Mononuclear cell (primary cell): ENCODE results near the gene LRRTM4. TPM values are rescaled to one million over a fixed set of nuclear protein-coding genes. Genes with fewer than 3 reads are reported as not detected.

Experiments
- H3K27me3 ChIP-seq: 2 replicates; pipeline ENCODE4 v1.6.0; 2011; ENCODE audit warnings: low read length, control low read depth; ENCODE audit not compliant: insufficient read depth
- H3K4me1 ChIP-seq: 2 replicates; pipeline ENCODE4 v1.5.1; 2011; ENCODE audit warnings: mild to moderate bottlenecking, low read length, control low read depth; ENCODE audit not compliant: insufficient read depth
- H3K4me3 ChIP-seq: 2 replicates; pipeline ENCODE4 v1.5.1; 2011; ENCODE audit warnings: mild to moderate bottlenecking, low read length, moderate library complexity
- H3K9me3 ChIP-seq: 2 replicates; pipeline ENCODE4 v1.5.1; 2011; ENCODE audit warnings: low read depth, mild to moderate bottlenecking, control low read depth, low read length
- total RNA-seq: library from RNA; depleted of rRNA; stranded (reverse); fragments of >200 nt; gene quantifications from one replicate; pipeline ENCODE4 v1.2.3, GENCODE V29; 2012

Gene LRRTM4
- total RNA-seq, 1 donor: 0.10 TPM

DNA sequence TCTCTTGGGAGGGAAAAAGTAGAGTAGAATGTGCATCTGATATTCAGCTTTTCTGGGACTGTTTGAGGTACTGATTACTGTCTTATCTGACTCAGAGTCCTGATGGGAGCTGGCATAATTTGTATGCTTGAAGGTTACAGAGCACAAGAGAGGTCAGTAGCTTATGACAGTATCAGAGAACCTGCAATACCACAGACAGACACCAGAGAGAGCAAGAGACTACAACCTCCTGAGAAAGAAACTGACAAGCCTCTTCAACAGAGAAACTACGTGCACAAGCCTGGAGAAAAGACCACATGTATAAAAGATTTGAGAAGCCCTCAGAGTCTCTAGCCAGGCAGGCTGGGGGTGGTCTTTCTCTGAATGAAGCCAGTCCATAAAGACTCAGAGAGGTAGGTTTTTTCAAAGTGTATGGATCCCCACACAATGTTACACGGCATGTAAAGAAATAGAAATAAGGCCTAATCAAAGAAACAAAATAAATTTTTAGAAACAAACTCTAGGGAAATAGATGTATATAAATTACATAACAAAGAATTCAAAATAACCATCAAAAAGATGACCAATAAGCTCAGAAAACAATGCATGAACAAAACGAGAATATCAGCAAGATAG lies 568.3 kb downstream of the LRRTM4 start:
- no peaks in the 10 kb centered on the region for H3K9me3 ChIP-seq
- no peaks in the 10 kb centered on the region for H3K4me1 ChIP-seq
- H3K4me3 ChIP-seq: no peak overlapping the region
- no peaks in the 10 kb centered on the region for H3K27me3 ChIP-seq

DNA sequence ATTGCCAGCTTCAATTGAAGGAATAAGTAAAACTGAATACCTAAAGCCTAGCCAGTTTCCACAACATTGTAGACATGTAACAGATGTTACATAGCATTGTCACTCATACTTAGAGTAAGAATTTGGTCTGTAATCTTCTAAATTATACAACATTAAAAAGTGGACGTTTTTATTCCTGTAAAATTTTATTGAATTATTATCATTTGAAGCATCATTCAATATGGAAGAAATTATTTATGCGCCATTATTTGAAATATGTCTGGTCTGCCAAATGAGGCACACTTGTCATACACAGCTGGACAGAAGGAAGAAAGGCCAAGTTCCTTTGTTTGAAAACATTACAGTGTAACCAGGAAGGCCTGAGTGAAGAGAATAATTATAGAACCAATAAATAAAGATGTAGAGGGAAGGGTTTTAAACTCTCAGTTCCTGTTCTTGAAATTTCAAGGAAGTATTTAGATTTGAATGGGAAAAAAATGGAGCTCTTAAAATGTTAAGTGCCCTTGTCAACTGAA lies 575.5 kb downstream of the LRRTM4 start:
- no peak overlapping the region for H3K4me3 ChIP-seq
- H3K9me3 ChIP-seq: no peaks in the 10 kb centered on the region
- no peaks in the 10 kb centered on the region for H3K4me1 ChIP-seq
- no peaks in the 10 kb centered on the region for H3K27me3 ChIP-seq

DNA sequence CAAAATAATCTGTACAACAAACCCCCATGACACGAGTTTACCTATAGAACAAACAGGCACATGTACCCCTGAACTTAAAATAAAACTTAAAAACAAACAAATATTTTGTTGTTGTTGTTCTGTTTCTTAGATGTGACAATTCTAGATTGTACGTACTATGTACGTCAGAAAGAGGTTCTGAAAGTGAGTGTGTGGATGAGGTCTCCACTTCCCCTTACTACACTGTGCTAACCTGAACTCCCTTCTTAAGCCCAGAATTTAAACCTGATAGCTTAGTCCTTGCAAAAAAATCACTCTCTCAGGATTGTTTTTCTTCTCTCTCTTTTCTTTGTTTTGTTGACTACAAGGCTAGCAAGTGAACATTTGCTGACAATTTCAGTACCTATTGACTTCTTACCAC lies 581.6 kb downstream of the LRRTM4 start:
- H3K9me3 ChIP-seq: no peaks in the 10 kb centered on the region
- no peaks in the 10 kb centered on the region for H3K4me1 ChIP-seq

DNA sequence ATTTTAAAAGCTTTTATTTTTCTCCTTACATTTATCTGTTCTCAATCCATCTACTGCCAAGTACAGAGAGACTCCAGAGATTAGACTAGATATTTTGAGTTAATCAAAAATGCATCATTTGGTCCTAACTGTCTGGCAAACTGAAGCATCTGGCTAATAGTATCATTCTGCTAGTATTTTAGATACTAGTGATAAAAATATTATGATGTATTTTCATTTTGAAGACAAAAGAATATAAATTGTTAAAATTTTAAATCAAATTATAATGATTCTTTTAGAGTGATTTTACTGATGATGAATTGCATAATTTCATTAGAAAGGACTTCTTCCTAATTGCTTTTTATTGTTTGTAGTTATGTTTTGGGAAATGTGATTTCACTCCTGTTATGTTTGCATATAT lies 584.0 kb downstream of the LRRTM4 start:
- H3K4me1 ChIP-seq: no peaks in the 10 kb centered on the region
- no peaks in the 10 kb centered on the region for H3K27me3 ChIP-seq
- H3K9me3 ChIP-seq: no peaks in the 10 kb centered on the region
- no peak overlapping the region for H3K4me3 ChIP-seq

More for the DNA sequence above, 581.6 kb downstream of the LRRTM4 start:
- H3K4me3 ChIP-seq: no peak overlapping the region
- no peaks in the 10 kb centered on the region for H3K27me3 ChIP-seq

DNA sequence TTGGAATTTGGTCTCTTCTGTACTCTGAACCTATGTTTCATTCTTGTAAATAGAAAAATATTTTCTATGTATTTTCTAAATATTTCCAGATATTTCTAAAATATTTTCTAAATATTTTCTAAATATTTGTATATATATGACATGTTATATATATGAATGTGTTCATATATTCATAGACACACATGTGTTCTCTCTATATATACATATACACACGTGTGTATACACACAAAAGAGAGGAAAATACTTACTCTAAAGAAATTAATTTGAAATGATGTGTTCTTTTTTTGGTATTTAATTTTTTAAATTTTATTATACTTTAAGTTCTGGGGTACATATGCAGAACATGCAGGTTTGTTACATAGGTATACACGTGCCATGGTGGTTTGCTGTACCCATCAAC lies 589.6 kb downstream of the LRRTM4 start:
- no peak overlapping the region for H3K4me3 ChIP-seq
- no peaks in the 10 kb centered on the region for H3K27me3 ChIP-seq
- H3K4me1 ChIP-seq: no peaks in the 10 kb centered on the region
- no peaks in the 10 kb centered on the region for H3K9me3 ChIP-seq

DNA sequence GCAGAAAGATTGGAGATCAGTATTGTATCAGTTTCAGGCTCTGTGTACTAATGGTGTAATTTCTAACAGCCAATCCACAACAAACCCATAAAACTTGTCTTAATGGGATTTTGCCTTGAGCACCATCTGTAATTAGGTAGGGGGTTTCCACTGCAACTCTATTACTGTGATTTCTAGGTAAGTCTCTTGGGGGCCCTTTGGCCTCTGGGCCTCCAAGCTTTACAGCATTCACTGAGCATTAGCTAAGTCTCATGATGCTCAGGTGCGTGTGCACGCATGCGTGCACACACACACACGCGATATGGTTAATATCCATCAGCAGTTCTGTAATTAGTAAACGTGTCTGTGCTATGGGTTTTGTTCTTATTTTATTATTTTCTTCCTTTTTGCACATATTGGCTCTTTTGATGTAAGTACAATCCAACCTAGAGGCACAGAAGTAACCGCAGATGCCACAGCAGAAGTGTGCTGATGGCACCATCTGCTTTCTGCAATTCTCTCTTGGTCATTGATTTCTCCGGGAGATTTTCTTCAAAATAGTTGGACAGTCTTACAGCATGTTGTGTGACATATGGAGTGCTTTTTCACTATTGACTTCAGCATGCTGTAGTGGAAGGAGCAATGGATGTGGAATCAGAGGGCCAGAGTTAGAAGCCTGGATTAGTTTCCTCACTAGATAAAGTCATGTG lies 592.0 kb downstream of the LRRTM4 start:
- Histone ChIP-seq H3K4me1 (no peaks in the 10 kb centered on the region), H3K9me3 (no peaks in the 10 kb centered on the region), H3K27me3 (no peaks in the 10 kb centered on the region), H3K4me3 (no peak overlapping the region)

DNA sequence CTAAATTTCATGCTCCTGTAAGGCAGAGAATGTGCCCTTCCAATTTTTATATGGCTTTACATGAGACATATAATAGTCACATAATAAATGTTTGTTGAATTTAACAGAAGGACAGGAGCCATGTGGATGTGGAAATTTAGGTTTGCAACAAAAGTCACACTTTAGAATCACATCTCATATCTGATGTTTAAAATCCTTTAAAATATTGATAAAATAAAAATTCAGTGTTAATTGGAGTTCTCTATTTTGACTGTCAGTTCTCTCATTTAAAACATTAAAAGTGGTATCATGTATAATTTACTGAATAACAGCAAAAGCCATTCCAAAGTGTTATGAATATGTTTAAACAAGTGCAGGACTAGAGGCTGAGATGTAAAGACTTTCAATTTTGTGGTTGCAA lies 594.1 kb downstream of the LRRTM4 start:
- no peaks in the 10 kb centered on the region for H3K9me3 ChIP-seq
- H3K4me3 ChIP-seq: no peak overlapping the region
- no peaks in the 10 kb centered on the region for H3K4me1 ChIP-seq
- H3K27me3 ChIP-seq: no peaks in the 10 kb centered on the region

DNA sequence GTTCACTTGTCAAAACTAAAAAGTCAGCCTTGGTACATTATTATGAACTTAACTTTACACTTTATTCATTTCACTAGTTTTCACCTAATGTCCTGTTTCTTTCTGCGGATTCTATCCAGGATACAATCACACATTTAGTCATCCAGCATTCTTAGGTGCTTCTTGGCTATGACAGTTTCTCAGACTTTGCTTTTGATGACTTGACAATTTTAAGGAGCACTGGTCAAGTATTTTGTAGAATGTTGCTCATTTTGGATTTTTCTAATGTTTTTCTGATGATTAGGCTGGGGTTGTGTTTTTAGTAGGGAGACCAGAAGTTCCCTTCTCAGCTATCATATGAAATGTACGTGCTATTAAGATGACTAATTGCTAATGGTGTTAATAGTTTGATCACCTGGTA lies 601.2 kb downstream of the LRRTM4 start:
- Histone ChIP-seq H3K27me3 (no peaks in the 10 kb centered on the region), H3K9me3 (no peaks in the 10 kb centered on the region), H3K4me3 (no peak overlapping the region), H3K4me1 (no peaks in the 10 kb centered on the region)

DNA sequence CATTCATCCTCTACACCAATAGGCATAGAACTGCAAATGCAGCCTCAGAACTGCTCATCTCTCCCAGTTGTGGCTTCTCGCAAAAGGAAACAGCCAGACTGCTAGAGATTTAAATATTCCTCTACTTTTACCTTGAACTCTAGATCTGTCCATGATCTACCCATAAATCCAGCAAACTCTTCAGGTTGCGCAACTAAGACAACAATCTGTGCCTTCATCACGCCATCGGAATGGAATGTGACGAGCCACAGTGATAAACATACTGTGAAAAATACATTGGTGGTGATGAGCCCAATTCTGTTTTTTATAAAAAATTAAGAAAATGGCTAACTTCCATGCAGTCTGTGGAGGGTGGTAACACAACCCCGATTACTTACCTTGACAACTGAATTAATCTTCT lies 626.7 kb downstream of the LRRTM4 start:
- no peaks in the 10 kb centered on the region for H3K9me3 ChIP-seq
- no peaks in the 10 kb centered on the region for H3K4me1 ChIP-seq
- no peaks in the 10 kb centered on the region for H3K27me3 ChIP-seq
- no peak overlapping the region for H3K4me3 ChIP-seq

DNA sequence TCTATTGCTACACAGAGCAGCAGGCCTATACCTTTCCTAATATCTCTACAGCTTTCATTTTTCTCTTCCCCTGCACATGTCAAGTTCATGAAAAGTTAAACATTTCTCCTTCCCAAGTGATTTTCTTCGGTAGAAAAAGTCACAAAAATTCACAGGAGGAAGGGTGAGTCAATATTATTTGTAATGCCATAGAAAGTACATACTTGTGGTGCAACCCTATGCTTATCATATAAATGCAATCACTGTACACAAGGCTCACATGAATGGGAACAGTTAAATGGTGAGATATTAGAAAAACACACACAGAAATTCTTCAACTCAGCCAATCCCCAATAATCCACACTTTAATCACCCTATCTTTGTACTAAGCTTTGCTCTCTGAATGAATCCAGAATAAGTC lies 651.6 kb downstream of the LRRTM4 start:
- Histone ChIP-seq H3K4me3 (no peak overlapping the region), H3K9me3 (no peaks in the 10 kb centered on the region), H3K4me1 (no peaks in the 10 kb centered on the region), H3K27me3 (no peaks in the 10 kb centered on the region)

DNA sequence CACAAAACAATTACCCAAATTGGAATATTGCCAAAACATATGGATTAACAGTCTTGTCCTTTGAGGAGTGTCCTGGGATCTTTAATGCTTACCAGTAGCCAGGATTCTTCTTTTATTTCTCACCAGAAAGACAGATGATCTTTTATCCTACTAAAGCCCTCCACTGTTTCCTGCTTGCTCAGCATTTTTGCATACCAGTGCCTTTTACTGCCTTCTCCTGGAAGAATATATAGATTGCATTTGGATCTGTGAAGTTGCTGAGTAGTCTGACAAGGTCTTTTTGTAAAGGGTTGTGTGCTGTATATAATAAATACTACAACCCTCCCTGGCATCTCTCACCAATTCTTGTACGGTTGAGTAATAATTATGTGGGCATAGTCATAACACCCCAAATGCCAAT lies 652.2 kb downstream of the LRRTM4 start:
- H3K4me1 ChIP-seq: no peaks in the 10 kb centered on the region
- no peaks in the 10 kb centered on the region for H3K9me3 ChIP-seq
- no peaks in the 10 kb centered on the region for H3K27me3 ChIP-seq
- no peak overlapping the region for H3K4me3 ChIP-seq

DNA sequence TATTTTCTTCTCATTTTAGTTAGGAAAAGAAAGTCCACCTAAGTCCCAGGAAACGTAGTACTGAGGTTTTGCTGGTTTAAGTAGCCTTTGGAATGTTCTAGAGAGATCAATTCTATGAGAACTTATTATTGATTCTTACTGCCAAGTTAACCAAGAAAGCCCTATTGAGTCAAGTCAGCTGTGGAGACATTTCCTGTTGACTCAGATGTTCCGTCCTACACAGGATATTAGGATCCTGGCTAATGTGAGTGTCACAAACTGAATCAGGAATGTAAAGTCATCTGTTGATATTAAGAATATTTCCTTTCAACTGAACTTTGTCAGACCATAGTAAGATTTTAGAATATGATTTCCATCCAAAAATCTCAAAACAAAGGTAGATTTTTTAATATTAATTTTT lies 654.3 kb downstream of the LRRTM4 start:
- no peaks in the 10 kb centered on the region for H3K4me1 ChIP-seq
- no peaks in the 10 kb centered on the region for H3K27me3 ChIP-seq
- no peaks in the 10 kb centered on the region for H3K9me3 ChIP-seq
- H3K4me3 ChIP-seq: no peak overlapping the region

DNA sequence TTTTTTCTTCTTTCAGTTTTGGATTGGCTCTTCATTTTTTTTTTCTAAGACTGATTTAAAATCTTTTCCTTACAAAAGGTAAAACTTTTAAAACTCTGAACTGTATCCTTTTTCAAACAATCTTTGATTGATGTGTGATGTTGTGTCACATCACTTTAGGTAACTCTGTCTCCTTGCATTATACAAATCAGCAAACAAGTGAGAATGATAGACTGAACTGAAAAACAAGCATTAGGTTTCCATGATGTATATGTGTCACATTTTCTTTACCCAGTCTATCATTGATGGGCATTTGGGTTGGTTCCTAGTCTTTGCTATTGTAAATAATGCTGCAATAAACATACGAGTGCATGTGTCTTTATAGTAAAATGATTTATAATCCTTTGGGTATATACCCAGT lies 655.7 kb downstream of the LRRTM4 start:
- Histone ChIP-seq H3K4me1 (no peaks in the 10 kb centered on the region), H3K27me3 (no peaks in the 10 kb centered on the region), H3K4me3 (no peak overlapping the region), H3K9me3 (no peaks in the 10 kb centered on the region)

DNA sequence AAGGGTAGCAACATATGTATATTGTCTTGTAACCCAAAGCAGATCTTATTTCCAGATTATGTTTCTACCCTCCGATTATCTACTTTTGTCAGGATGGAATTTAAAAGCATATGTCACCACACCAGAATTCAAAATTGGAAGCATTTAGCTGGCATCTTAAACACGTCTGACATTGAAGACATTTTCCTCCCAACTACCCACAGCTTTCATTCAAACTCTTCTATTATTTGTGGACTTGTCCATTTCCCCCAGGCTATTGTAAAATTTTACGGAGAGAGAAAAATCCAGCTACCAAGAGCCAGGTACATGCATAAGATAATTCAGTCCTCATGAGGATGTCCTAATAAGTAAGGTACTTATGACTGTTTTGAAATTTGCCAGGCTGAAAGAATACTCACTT lies 659.3 kb downstream of the LRRTM4 start:
- H3K9me3 ChIP-seq: no peaks in the 10 kb centered on the region
- H3K4me1 ChIP-seq: no peaks in the 10 kb centered on the region
- no peak overlapping the region for H3K4me3 ChIP-seq
- no peaks in the 10 kb centered on the region for H3K27me3 ChIP-seq

DNA sequence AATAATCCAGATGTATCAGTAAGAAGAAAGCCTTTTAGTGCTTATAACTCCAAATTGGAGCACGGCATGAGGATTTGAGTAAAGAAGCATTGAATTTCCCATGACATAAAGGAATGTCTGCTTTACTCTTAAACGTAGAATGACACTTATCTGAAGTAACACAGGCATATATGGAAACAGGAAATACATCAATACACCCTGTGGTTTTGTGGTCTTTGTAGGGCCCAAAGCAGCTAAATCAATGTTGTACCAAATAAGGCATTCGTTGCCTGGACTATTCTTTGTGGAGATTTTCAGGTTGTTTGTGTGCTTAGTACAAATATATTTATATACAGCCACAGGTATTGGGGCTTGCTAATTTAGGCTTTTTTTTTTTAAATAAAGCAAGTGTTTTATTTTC lies 660.5 kb downstream of the LRRTM4 start:
- H3K27me3 ChIP-seq: no peaks in the 10 kb centered on the region
- H3K4me3 ChIP-seq: no peak overlapping the region
- no peaks in the 10 kb centered on the region for H3K9me3 ChIP-seq
- no peaks in the 10 kb centered on the region for H3K4me1 ChIP-seq

DNA sequence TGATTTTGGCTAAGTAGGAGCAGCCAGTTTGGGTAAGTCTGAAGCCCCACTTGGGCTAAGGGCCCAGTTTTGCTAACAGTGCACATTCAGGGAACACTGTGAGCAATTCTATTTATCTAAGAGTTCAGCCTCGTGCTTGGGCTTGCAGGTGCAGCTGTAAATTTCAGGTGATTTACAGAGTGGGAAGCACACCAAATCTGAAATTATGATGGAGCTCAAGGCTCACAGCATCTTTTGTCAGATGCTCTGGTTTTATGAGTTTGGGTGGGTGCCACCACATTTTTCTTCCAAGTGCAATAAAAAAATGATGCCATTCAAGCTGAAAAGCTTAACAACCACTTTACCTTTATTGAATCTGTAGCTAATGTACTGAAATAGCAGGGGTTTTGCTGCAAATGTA lies 671.2 kb downstream of the LRRTM4 start:
- Histone ChIP-seq H3K4me1 (no peaks in the 10 kb centered on the region), H3K27me3 (no peaks in the 10 kb centered on the region)

More for the DNA sequence above, 671.2 kb downstream of the LRRTM4 start:
- Histone ChIP-seq H3K9me3 (no peaks in the 10 kb centered on the region), H3K4me3 (no peak overlapping the region)
